Hematopoietic multipotent progenitor cell treated with erythropoietin and hydrocortisone succinate and interleukin-3 and kit ligand, for 15 days (in vitro differentiated cells): ENCODE data around the gene ALG9.
"Not testable (repeated sequence)": the region's sequence is repeated elsewhere in the genome, so short reads cannot be mapped to it uniquely, and the experiment has no call there.

Experiments
- DNase-seq: peaks from one replicate; pipeline ENCODE4 v3.0.0-alpha.2; 2015; ENCODE audit warnings: low spot score

ALG9 gene

GRCh38 chr11:111795334-111795985, 75.9 kb downstream of the ALG9 start:
- DNase-seq, result no peak

GRCh38 chr11:111793863-111794262, 77.5 kb downstream of the ALG9 start:
- no peak for DNase-seq

GRCh38 chr11:111792955-111793500, 78.4 kb downstream of the ALG9 start:
- DNase-seq, result no peak

GRCh38 chr11:111792314-111792713, 79.1 kb downstream of the ALG9 start:
- DNase-seq, result no peak

GRCh38 chr11:111788464-111788863, 82.9 kb downstream of the ALG9 start:
- no peak for DNase-seq

- no peak for DNase-seq
These were observed 83.3 kb downstream of the ALG9 start for GRCh38 chr11:111788051-111788450.

DNA sequence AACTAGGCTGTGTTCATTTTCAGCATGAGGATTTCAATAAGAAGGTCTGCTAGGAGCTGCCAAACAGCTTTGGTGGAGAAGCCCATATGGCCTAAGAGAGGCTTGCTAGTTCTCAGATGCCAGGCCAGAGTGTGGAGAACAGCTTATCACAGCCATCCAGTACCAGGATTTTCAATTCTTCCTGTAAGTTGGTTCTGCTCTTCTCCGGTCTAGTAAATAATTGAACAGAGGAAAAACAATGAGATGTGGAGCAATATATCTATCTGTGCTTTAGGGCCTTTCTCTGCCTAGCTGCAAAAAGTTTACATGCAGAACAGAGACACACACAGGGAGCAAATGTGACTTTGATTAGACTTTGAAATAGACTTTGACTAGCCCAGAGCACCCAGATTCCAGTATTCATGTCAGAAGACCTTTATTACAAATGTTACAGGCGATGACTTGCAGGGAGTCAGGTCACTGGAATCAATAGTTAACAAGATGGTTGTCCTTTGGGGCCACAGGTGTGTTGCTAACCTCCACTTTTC, 85.4 kb downstream of the ALG9 start:
- DNase-seq, result no peak

GRCh38 chr11:111785076-111785475, 86.3 kb downstream of the ALG9 start:
- DNase-seq, result no peak

GRCh38 chr11:111784311-111784710, 87.1 kb downstream of the ALG9 start:
- not testable (repeated sequence) for DNase-seq

DNA sequence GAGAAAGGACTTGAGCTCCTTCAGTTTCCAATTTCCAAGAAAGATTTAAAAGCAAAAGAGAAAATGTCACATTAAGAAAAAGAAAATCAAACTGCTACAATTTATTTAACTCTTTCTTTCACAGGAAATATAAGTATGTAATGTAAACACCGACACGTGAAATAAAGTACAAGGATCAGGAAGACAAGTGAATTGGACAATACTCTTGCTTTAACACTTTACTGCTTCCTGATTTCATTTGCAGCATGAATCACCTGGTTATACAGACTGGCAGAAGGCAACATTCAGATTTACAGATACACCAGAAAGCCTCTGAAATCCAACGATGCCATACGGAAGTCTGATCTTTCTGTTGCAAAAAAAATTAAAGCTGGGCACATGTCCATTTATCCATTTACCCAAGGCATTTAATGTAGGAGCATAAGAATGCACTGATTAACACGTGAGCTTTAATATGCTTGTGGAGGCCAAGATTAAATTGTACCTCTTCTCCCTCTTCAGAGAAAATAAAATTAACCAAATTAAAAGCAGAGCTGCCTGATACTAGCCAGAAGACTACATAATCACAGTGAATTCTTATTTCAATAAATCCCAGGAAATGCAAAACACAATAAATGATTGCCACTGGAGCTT, 89.2 kb downstream of the ALG9 start:
- DNase-seq, result no peak

DNA sequence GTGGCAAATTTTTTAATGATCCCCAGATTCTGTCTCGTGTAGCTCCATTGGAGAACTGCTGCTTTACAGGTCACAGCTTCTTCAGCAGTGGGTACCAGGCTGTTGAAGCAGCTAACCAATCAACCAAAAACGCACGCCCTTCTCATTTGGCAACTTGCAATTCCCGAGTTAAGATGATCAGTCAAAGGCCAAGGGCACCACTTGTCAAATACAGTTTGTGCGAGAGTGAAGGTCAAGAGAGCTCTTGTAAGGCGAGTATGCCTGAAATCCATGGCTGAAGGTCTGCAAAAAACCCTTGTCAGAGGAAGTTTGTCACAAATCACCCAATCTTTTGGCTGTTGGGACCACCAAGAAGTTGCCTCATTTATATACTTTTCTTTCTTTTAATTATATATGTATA, 92.3 kb downstream of the ALG9 start:
- no peak for DNase-seq

DNA sequence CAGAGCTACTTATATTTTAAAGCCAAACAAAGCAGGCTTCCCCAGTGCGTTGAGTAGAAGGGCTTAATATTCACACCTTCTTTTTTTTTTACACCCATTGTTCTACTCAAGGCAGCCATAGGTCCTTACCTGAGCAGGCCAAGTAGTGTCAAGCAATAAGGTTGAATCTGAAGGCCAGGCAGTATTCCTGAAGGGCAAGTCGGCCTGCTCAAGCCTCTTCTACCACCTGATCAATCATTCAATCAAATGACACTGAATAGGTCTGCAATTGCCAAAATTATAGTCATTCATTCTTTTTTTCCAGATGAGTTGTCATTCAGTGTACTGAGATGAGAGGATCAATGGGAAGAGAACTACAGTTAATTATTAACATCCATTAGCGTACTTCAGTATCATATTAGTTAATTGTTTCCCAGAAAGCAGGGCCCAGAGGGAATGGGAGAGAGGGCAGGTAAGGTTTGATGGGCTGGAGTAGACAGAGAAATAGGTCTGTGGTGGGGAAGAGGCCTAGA, 93.3 kb downstream of the ALG9 start:
- DNase-seq, result no peak

DNA sequence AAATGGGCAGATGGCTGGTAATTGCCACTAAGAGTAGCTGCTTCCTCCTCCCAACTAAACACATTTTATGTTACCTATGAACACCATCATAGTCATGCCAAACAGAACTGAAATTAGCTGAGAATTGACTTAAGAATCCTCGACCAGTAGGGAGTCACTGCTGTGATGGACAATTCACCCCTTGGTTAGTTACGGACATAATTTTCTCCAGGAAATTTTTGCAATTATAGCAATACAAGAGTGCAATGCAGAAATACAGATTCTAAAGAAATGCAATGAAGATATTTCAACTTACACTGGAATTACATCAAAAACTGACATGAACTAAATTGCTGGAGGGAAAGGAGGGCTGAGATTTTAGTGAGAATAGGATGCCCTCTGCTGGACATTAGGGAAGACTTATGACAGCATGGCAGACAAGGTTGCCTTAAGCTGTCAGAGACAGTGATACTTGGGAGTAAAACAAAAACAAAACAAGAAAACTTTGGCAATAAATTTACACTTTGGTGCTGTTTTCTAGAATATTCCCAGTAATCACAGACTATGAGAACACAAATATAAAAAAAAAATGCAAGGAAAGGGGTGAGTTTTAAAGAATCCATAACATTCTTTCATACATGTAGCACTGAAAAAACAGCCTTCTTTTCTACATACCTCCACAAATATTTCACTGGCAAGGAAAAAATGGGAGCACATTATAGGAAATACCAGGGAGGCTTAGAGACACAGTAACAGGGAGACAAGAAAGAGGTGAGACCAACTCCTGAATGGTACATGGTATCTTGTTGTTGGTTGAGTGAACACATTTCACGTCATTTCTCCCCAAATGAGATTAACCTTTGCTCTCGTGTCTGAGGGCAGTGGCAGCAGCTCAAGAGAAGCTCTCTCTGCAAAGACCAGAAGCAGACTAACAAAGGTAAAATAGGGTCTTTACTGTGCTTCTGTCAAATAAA, 94.0 kb downstream of the ALG9 start:
- peak; percentile 82 for DNase-seq

GRCh38 chr11:111776398-111777093, 94.8 kb downstream of the ALG9 start:
- no peak for DNase-seq

DNA sequence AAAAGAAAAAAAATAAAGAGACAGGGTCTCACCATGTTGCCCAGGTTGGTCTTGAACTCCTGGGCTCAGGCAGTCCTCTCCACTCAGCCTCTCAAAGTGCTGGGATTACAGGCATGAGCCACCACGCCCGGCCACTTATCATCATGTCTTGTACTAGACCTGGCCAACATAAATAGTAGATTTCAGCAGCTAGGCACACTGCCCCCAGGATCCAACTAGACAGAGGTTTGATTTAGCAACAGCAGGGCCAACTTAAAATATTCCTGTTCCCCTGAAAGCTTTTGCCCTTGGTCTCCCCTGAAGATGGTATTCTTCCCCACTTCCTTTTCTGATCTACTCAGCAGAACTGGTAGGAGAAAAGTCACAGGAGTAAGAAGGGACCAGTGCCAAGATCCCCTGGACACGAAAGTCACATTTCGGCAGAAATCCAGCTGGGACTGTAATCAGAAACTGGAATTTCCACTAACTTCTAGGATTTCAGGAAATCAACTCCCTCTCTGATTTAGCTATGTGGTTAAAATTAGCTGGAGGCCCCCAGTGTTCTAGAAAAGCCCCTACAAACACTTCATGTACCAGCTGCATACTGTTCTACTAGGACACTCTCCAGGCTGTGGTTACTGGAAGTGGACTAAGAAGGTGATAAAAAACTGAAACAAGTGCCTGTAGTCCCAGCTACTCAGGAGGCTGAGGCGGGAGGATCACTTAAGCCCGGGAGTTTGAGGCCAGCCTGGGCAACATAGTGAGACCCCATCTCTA, 96.2 kb downstream of the ALG9 start:
- DNase-seq, result no peak

- DNase-seq, result no peak
These were observed 98.8 kb downstream of the ALG9 start for GRCh38 chr11:111772535-111772934.

DNA sequence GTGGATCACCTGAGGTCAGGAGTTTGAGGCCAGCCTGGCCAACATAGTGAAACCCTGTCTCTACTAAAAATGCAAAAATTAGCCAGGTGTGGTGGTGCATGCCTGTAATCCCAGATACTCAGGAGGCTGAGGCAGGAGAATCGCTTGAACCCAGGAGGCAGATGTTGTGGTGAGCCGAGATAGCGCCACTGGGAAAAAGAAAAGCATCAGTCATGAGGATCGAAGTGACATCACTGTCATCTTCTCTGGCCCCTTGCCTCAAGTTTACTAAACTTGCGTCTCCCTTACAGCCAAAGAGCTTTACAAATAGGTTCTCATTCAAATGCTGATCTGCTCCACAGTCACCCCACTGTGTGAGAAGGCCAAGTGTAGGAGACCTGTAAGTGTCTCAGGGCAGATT, 100.2 kb downstream of the ALG9 start:
- DNase-seq, result not testable (repeated sequence)

GRCh38 chr11:111770581-111771134, 100.7 kb downstream of the ALG9 start:
- no peak for DNase-seq

- no peak for DNase-seq
These were observed 104.6 kb downstream of the ALG9 start for GRCh38 chr11:111766834-111767142.

GRCh38 chr11:111765984-111766833, 105.2 kb downstream of the ALG9 start, which contains the start of gene PPP2R1B:
Gene PPP2R1B, minus strand, starts transcription at chr11:111766389. Its CDS starts 28 bp downstream, at chr11:111766361.
- DNase-seq, result peak; percentile 78
